GM12873 (cell line): Measurements from ENCODE around the gene SH3BP5.
A peak's percentile ranks its signal among the peaks of the same experiment; 100 is the strongest.

Experiments used
- CTCF ChIP-seq: IDR thresholded peaks from 2 replicates; pipeline ENCODE4 v1.5.1; 2012; ENCODE audit warnings: low read depth, mild to moderate bottlenecking, moderate library complexity, low read length, control low read depth; ENCODE audit not compliant: insufficient read depth; ENCODE audit errors: missing control alignments

SH3BP5 gene

GRCh38 chr3:15310491-15311370 is 21.7 kb downstream of the SH3BP5 start:
- no peak for TF ChIP-seq CTCF

DNA sequence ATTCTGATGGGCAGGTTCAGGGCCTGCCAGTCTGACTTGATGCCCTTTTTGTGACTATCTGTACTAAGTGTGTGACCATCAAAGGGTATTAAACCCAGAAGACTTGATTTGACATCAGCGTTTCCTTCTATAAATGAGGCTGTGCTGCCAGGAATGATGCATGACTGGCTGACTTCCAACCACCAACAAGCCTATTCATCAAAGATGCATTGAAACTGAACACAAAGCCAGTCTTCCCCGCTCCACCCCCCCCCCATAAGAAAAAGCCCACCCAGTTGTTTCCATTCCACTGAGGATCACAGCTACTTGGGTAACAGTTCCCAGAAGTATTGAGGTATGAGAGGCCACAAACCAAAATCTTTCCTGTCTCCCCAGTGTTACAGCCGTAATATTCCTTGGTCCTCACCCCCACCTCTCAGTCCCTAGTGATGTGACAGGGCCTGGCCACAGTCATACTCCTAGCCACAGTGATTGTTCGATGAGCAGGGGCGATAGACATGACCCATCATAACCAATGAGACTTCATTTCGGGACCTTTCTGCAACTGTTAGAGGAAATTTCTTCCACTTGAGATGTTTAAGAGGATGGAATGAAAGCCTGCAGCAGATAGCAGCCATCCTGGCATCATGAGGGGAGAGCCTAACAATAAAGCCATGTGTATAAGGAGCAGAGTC is 22.6 kb downstream of the SH3BP5 start:
- TF ChIP-seq CTCF, result no peak

DNA sequence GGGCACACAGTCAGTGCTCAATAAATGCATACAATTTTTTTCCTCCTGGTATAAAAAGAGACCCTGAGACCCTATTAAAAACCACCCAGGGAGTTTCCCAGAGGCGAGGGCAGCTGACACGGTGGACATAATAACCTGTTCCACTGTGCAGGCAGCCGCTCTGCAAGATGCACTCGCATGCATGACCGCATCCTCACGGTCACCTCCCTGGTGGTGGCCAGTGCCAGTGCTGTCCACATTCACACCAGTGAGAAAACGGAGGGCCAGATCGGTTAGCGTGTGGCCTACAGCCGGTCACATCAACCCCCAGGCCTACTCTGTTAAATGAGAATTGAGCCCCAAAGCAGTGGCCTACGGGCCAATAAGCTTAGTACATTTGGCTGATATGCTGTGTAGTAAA is 24.8 kb downstream of the SH3BP5 start:
- TF ChIP-seq CTCF, result no peak

DNA sequence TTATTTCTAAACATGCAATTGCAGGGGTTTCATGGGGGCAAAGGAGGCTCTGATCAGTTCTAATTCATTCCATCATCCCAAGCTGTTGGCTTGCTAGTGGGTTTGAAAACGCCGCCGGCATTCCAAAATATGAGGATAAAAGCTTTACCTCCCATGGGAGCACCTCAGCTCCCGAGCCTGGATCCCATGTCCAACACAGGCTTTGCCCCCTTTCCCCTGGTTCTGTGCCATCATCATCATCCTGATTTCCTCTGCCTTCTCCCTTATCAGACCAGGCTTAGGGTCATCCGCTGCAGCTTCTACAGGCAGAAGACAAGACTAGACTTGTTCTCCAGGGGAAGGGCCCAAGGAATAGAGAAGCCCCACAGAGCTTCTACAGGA is 25.4 kb downstream of the SH3BP5 start:
- no peak for TF ChIP-seq CTCF

- TF ChIP-seq CTCF, result peak; percentile 61
Observed at GRCh38 chr3:15305359-15305844, 27.0 kb downstream of the SH3BP5 start.

DNA sequence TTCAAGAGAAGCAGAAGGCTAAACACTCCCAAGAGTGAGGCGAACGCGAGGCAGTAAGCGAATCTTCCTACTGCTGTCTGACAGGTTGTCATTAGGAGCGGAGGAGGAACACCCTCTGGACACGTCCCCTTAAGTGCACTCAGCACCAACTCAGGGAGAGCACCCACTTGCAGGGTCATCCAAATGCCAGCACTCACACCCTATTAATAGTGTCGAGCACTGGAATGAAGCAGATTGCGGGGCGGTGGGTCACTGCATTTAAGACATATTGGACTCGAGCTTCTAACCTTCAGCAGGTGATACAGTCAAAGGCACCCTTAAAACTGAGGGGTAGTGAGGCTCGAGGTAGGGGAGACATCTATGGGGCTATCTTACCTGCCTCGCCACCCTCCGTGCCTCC is 28.7 kb downstream of the SH3BP5 start:
- no peak for TF ChIP-seq CTCF

GRCh38 chr3:15303216-15303615 is 29.2 kb downstream of the SH3BP5 start:
- no peak for TF ChIP-seq CTCF
